ENCODE measurements around the gene SELENOO.

SELENOO gene, protein sequence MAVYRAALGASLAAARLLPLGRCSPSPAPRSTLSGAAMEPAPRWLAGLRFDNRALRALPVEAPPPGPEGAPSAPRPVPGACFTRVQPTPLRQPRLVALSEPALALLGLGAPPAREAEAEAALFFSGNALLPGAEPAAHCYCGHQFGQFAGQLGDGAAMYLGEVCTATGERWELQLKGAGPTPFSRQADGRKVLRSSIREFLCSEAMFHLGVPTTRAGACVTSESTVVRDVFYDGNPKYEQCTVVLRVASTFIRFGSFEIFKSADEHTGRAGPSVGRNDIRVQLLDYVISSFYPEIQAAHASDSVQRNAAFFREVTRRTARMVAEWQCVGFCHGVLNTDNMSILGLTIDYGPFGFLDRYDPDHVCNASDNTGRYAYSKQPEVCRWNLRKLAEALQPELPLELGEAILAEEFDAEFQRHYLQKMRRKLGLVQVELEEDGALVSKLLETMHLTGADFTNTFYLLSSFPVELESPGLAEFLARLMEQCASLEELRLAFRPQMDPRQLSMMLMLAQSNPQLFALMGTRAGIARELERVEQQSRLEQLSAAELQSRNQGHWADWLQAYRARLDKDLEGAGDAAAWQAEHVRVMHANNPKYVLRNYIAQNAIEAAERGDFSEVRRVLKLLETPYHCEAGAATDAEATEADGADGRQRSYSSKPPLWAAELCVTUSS

GRCh38 chr22:50200461-50201190, at the start of gene SELENOO:
Gene SELENOO (plus strand): TSS chr22:50201011. CDS start chr22:50201037, 26 bp downstream.
- TF ChIP-seq CTCF (IDR thresholded peaks at IDR 0.05; ENCODE audit: poor library complexity, severe bottlenecking) = no peak
- H3K4me3 ChIP-seq (ENCODE audit: severe bottlenecking) = peak within 1 kb of the TSS; percentile 100
- H3K4me1 ChIP-seq (ENCODE audit: insufficient read depth, poor library complexity, severe bottlenecking) = no peaks in the 10 kb centered on the region
- no peaks in the 10 kb centered on the region for H3K9me3 ChIP-seq (ENCODE audit: severe bottlenecking)
- peak; percentile 87 for DNase-seq (ENCODE audit: low spot score)
- peak within 1 kb of the TSS; percentile 50 for H3K27ac ChIP-seq (ENCODE audit: poor library complexity, severe bottlenecking)
- peaks cover 41% of the 10 kb centered on the region for H3K36me3 ChIP-seq (ENCODE audit: low read depth)
- peak; percentile 78 for ATAC-seq (ENCODE audit: low read depth)
- no peaks in the 10 kb centered on the region for H3K27me3 ChIP-seq (ENCODE audit: insufficient read depth, poor library complexity, severe bottlenecking)

DNA sequence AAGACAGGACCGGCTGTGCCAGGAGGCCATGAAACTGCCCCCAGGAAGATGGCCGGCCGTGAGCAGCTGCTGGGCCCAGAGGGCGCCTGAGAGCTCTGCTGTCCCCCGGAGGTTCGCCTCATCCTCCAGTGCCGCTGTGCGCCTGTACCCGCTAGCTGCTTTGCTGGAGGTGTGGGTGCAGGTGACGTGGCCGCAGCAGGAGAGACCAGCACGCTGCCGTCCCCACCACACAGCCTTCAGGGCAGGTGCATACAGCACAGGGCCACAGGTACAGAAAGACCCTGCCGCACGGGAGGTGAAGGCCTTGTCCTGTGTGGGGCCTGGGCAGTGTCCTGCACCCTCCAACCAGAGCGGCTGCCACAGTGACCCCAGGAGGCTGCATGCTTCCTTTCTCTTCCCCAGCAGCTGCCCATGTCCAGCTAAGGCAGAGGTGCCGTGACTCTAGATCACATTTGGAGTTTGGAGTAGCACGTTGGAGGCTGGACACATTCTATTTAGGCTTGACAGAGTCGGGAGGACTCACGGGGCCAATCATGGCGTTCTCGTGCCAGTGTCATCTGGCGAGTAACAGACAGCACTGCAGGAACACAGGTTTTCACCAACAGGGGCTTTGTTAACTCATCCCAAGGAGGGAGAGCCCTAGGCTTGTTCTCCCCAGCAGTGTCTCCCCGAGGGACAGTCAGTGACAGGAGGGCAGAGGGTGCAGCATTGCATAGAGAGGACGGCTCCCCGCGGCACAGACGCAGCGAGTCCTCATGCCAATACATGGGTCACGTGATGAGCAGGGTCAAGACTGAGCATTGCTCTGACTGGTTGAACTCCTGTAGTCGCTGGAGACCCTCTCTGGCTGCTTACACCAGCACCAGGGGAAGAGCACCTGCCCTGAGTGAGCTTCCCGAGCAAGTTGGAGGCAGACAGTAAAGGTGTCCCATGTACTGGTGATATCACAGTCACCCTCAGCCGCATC, 49.0 kb upstream of the SELENOO start:
- Histone ChIP-seq H3K27ac (ENCODE audit: poor library complexity, severe bottlenecking) (no peak overlapping the region), H3K27me3 (ENCODE audit: insufficient read depth, poor library complexity, severe bottlenecking) (no peaks in the 10 kb centered on the region), H3K4me3 (ENCODE audit: severe bottlenecking) (no peak overlapping the region), H3K9me3 (ENCODE audit: severe bottlenecking) (no peaks in the 10 kb centered on the region), H3K36me3 (ENCODE audit: low read depth) (no peaks in the 10 kb centered on the region), H3K4me1 (ENCODE audit: insufficient read depth, poor library complexity, severe bottlenecking) (no peaks in the 10 kb centered on the region)
- ATAC-seq (ENCODE audit: low read depth) = no peak
- no peak for TF ChIP-seq CTCF (IDR thresholded peaks at IDR 0.05; ENCODE audit: poor library complexity, severe bottlenecking)
- no peak for DNase-seq (ENCODE audit: low spot score)

- Histone ChIP-seq H3K36me3 (ENCODE audit: low read depth) (no peaks in the 10 kb centered on the region), H3K27ac (ENCODE audit: poor library complexity, severe bottlenecking) (no peak overlapping the region), H3K9me3 (ENCODE audit: severe bottlenecking) (no peaks in the 10 kb centered on the region), H3K4me3 (ENCODE audit: severe bottlenecking) (no peak overlapping the region), H3K4me1 (ENCODE audit: insufficient read depth, poor library complexity, severe bottlenecking) (peaks cover 1% of the 10 kb centered on the region), H3K27me3 (ENCODE audit: insufficient read depth, poor library complexity, severe bottlenecking) (no peaks in the 10 kb centered on the region)
- ATAC-seq (ENCODE audit: low read depth) = no peak
- peak; percentile 58 for DNase-seq (ENCODE audit: low spot score)
- no peak for TF ChIP-seq CTCF (IDR thresholded peaks at IDR 0.05; ENCODE audit: poor library complexity, severe bottlenecking)
Measured at GRCh38 chr22:50153056-50153755, 47.6 kb upstream of the SELENOO start.

DNA sequence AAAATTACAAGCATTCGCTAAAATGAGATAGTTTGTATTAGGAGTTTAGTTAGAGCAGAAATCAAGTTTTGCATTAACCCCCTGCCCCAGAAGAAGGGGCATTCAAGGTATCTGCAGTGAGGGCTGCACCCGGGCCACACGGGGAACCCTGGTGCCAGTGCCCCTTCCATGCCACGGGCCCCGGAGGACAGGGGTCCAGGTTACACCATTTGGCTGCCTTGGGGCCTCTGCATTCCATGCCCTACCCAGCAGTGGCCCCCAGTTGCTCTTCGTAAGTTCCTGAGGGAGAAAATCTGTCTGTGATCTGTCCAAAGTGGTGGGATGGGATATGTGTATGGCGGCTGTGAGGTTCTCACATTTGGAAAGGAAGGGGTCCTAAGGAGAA, 47.1 kb upstream of the SELENOO start:
- ATAC-seq (ENCODE audit: low read depth) (no peak), DNase-seq (ENCODE audit: low spot score) (no peak)
- Histone ChIP-seq H3K4me3 (ENCODE audit: severe bottlenecking) (no peak overlapping the region), H3K36me3 (ENCODE audit: low read depth) (no peaks in the 10 kb centered on the region), H3K27me3 (ENCODE audit: insufficient read depth, poor library complexity, severe bottlenecking) (no peaks in the 10 kb centered on the region), H3K4me1 (ENCODE audit: insufficient read depth, poor library complexity, severe bottlenecking) (peaks cover 7% of the 10 kb centered on the region), H3K27ac (ENCODE audit: poor library complexity, severe bottlenecking) (no peak overlapping the region), H3K9me3 (ENCODE audit: severe bottlenecking) (no peaks in the 10 kb centered on the region)
- no peak for TF ChIP-seq CTCF (IDR thresholded peaks at IDR 0.05; ENCODE audit: poor library complexity, severe bottlenecking)
